Adipose tissue (tissue), 3 donors: ENCODE data around the gene SUN2. TPM values are rescaled to one million over a fixed set of nuclear protein-coding genes. Genes with fewer than 3 reads are reported as not detected.

Experiments used
- H3K27ac ChIP-seq: one replicate; pipeline ENCODE4 v1.5.1; 2013; ENCODE audit warnings: low read depth, low read length
- WGBS, 3 donors: extraction: QIAGEN DNeasy Blood & Tissue Kit; methylation state at CpG; one replicate each; pipeline ENCODE4 v1.1.7; 2013; 5-methylcytosine and 5-hydroxymethylcytosine counted together
- polyA plus RNA-seq, 3 donors: library from polyadenylated mRNA; stranded (reverse); fragments of 200-250 nt; gene quantifications; one replicate each; pipeline ENCODE4 v1.2.3, GENCODE V29; 2013
- donor health status: healthy with polysubstance abuse.
- donor health status: Bipolar disorder and iron deficiency.
- donor health status: healthy.

SUN2 gene
- polyA plus RNA-seq, 3 donors: 76.8 to 218 (median 76.9) TPM

GRCh38 chr22:38727530-38728451, 28.0 kb downstream of the SUN2 start:
- 94 to 97% (median 96%) methylated on average over 15 of the region's 15 CpGs for WGBS, 3 donors
- no peak overlapping the region for H3K27ac ChIP-seq

GRCh38 chr22:38727123-38727522, 28.7 kb downstream of the SUN2 start:
- 91 to 94% (median 92%) methylated on average over 12 of the region's 12 CpGs for WGBS, 3 donors
- H3K27ac ChIP-seq: no peak overlapping the region

- WGBS, 3 donors: 91 to 95% (median 93%) methylated on average over 18 of the region's 18 CpGs
- H3K27ac ChIP-seq: no peak overlapping the region
Observed at GRCh38 chr22:38725900-38726655, 29.7 kb downstream of the SUN2 start.

DNA sequence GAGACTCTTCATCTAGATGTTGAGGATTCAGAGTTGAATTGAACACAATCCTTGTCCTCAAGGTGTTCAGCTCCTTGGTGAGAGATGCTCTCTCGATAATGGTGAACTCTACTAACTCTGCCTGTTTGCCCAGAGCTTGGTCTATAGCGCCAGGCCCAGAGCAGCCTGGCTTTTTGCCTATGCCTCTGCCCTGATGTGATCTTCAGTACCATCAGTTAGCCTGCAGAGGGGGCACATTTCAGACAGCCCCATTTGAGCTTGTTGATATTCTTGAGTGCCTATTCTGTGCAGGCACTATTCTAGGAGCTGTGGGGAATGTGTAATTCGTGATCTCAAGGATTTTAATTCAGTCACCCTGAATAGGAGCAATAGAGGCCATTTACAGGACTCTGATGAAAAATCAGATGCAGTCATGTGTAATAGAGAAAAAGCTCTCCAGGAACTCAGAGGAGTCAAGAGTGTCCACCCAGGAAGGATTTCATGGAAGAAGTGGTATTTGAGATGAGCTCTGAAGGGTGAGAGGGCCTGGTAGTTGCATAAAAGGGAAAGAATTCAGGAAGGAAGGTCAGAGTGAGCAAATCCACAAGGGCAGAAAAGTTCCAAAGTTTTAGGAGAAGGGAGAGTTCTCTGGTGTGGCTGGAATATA, 30.7 kb downstream of the SUN2 start:
- WGBS, 3 donors: 50 to 85% (median 83%) methylated on average over 3 of the region's 3 CpGs
- H3K27ac ChIP-seq: no peak overlapping the region

- WGBS, 3 donors: 95 to 97% (median 96%) methylated on average over 7 of the region's 7 CpGs
- no peak overlapping the region for H3K27ac ChIP-seq
Observed at GRCh38 chr22:38724176-38724575, 31.6 kb downstream of the SUN2 start.

GRCh38 chr22:38721551-38721950, 34.2 kb downstream of the SUN2 start:
- H3K27ac ChIP-seq: no peak overlapping the region
- WGBS, 3 donors: 87 to 94% (median 90%) methylated on average over 7 of the region's 7 CpGs

- 76 to 86% (median 81%) methylated on average over 3 of the region's 3 CpGs for WGBS, 3 donors
- no peak overlapping the region for H3K27ac ChIP-seq
Observed at GRCh38 chr22:38720350-38720749, 35.4 kb downstream of the SUN2 start.

DNA sequence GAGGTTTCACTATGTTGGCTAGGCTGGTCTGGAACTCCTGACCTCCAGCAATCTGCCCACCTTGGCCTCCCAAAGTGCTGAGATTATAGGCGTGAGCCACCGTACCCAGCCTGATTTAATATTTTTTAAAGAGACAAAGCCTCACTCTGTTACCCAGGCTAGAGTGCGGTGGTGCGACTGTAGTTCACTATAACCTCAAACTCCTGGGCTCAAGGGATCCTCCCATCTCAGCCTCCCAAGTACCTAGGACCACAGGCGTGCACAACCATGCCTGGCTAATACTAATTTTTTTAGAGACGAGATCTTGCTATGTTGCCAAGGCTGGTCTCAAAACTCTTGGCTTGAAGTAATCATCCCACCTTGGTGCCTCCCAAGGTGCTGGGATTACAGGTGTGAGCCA, 36.6 kb downstream of the SUN2 start:
- no peak overlapping the region for H3K27ac ChIP-seq
- 92 to 95% (median 94%) methylated on average over 6 of the region's 6 CpGs for WGBS, 3 donors

DNA sequence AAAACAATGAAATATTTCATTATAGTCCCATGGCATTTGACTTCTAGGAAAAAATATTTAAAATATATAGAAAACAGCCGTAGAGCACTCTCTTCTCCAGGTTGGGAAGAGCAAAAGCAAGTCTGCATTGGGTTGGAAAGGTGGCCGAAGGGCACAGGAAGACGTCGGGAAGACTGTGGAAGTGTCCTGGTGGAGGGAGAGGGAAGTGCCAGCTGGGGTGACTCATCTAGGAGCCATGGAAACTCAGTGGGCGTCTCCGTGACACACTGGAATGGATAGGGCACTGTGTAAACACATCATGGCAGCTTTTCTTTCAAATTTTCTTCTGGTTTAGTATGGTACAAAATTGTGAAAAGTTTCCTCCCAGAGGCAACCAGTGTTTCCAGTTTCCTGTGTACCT, 37.4 kb downstream of the SUN2 start:
- H3K27ac ChIP-seq: no peak overlapping the region
- 27 to 48% (median 46%) methylated on average over 6 of the region's 6 CpGs for WGBS, 3 donors

DNA sequence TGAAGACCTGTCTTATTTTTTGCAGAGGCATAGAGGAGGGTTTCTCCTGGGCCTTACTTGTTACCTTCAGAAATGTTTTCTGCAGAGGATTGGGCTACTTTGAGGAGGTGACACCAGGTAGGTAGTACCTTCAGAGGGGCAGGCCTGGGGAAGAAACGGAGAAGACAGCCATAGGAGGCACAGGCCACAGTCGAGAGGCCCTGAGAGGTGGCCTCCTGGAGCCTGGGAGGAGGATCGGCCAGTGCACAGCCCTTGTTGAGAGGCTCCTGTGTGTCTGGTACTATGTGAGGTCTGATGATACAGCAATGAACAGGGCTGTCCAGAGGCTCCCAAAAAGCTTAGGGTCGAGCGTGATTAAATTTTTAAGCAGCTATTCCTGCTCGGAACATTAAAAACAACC, 38.6 kb downstream of the SUN2 start:
- 82 to 94% (median 93%) methylated on average over 6 of the region's 6 CpGs for WGBS, 3 donors
- H3K27ac ChIP-seq: no peak overlapping the region

DNA sequence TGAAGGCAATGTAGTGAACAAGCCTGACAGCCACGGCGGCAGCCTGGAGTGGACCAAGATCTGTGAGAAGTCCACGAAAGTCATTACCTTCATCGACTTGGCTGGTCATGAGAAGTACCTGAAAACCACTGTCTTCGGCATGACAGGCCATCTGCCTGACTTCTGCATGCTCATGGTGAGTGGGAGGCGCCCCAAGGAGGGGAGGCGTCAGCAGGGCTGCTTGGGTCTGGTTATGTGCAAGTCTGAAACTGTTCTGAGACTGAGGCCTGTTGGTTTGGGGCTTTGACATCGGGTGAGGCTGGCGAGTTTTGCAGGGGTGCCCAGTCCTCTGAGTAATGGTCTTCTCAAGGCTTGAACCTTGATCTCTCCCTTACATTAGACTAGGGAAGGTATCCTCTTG, 39.0 kb downstream of the SUN2 start:
- no peak overlapping the region for H3K27ac ChIP-seq
- 90 to 93% (median 92%) methylated on average over 9 of the region's 9 CpGs for WGBS, 3 donors

DNA sequence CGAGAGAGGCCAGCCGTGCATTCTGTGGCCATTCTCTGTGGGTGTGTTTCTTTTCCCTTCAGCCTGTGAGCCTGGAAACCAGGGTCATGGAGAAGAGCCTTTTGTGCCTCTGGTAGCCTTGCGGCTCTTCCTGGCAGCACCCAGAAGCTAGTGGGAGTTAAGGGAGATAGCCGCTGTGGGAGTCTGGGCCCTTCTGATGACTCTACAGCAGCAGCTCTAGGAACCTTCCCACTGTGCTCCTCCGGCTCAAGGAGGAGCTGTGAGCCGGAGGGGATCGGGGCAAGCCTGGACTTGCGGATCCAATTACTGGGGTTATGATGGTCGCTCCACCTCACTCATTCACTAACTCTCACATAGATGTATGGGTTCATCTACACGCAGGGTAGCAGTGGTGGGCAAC, 39.5 kb downstream of the SUN2 start:
- H3K27ac ChIP-seq: no peak overlapping the region
- 95 to 96% (median 95%) methylated on average over 10 of the region's 10 CpGs for WGBS, 3 donors

DNA sequence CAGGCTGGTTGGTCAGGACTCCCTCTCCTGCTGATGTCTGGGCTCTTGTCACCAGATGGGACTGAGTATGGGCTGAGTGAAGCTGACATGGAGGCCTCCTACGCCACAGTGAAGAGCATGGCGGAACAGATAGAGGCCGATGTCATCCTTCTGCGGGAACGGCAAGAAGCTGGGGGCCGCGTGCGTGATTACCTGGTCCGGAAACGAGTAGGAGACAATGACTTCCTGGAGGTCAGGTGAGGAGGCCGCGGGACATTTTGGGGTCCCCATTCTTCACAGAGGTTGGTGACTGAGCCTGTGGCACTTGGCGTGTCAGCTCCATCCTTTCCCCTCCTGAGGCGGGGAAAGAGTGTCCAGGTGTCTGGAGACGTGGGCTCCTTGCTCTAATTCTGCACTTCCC, 39.9 kb downstream of the SUN2 start:
- no peak overlapping the region for H3K27ac ChIP-seq
- WGBS, 3 donors: 90 to 92% (median 92%) methylated on average over 15 of the region's 15 CpGs

DNA sequence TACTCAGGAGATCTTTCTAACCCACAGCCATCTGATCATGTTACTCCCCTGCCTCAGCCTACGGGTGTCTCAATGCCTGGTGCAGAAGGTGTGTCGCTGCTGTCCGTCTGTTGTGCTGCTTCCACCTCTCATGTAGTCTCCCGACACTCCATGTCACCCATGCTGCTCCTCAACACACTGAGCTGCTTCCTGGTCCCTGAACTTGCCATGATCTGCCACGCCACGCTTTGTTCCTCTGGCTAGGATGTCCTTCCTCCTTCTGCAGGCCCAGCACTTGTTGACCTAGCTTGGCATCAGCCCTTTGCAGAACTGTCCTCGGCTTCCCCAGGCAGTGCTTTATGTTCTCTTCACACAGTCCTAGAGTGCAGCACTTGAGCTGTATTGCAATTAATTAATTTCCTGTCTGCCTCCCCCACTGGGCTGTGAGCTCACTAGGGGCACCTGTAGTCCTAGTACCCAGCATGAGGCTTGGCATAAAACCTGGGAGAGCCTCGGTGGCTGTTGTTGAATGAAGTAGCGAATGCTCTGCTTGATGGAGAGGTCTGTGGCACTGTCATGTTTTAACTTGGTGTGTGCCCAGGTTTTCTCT, 40.5 kb downstream of the SUN2 start:
- 68 to 87% (median 75%) methylated on average over 9 of the region's 9 CpGs for WGBS, 3 donors
- H3K27ac ChIP-seq: no peak overlapping the region

DNA sequence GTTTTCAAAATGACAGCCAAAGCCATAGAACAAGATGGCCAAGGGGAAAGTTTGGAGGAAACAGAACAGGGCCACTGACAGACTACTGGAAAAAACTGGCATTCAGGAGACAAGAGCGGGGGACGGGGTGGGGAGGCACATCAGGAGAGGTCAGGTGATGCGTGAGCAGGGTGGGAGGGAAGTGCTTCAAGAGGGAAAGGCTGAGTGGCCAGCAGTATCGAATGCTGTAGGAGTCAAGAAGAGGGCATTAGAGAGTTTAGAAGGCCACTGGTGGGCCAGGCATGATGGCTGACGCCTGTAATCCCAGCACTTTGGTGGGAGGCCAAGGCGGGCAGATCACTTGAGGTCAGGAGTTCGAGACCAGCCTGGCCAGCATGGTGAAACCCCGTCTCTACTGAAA, 41.9 kb downstream of the SUN2 start:
- WGBS, 3 donors: 90 to 92% (median 91%) methylated on average over 7 to 8 of the region's 8 CpGs
- H3K27ac ChIP-seq: no peak overlapping the region

DNA sequence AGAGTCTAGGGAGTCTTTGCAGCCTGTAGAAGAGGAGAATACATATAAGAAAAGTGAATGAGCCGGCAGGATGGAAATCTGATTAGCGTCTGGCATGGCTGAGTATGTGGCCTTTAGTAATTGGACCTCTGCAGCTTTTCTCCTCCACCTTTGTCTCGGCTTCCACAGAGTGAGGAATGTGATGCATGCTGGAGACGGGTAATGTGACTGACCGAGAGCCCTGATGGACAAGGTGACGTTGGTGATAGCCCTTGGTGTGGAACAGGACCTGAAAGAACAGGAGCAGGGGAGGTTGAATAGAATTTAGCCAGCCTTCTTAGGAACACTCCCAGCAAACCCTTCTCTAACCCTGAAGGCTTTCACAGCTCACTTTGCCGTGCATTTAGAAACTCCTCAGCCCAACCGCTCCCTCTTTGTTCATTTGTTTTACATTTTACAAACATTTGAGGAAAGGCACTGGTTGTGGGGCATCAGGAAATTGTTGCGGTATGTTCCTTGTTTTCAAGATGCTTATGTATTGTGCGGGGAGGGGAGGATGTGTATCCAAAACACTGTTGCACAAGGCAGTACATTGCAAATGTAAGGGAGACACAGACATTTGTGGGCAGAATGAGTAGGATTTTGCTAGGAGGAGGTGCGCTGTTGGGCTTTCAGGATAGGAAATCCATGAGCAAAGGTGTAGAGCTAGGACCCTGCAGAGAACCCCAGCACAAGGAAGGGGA, 43.2 kb downstream of the SUN2 start:
- 74 to 83% (median 78%) methylated on average over 11 of the region's 11 CpGs for WGBS, 3 donors
- no peak overlapping the region for H3K27ac ChIP-seq

DNA sequence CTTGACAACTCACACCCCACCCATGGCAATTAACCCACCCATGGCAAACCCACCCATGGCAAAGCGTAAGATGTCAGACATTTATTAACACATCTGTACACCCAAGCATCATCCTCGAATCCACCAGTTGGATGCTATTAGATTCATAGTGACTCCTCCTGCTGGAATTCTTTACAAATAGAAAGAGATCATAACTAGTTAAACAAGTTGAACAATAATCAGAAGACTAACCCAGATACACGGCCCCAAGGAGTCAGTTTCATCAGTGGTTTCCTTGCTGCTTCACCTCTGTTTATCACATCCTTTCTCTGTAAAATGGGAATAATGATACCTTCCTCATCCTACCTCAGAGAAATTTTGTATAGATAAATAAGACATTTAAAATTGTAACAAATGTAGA, 44.9 kb downstream of the SUN2 start:
- WGBS, 3 donors: 65 to 83% (median 81%) methylated on average over 3 of the region's 3 CpGs
- no peak overlapping the region for H3K27ac ChIP-seq

- H3K27ac ChIP-seq: no peak overlapping the region
- WGBS, 3 donors: 81 to 88% (median 88%) methylated on average over 3 of the region's 3 CpGs
Observed at GRCh38 chr22:38710351-38710750, 45.4 kb downstream of the SUN2 start.
